DMS 273 (cell line): ENCODE data around the gene LPO.
A peak's percentile ranks its signal among the peaks of the same experiment; 100 is the strongest.

ENCODE experiments used
- DNase-seq: peaks from one replicate; lab custom pipeline; 2025; ENCODE audit not compliant: unreplicated experiment; lab: John Stamatoyannopoulos, UW

LPO gene

GRCh38 chr17:58238147-58238634 lies at the start of gene LPO:
LPO (plus strand) TSS chr17:58238584; CDS start chr17:58242980, 4,396 bp downstream.
- no peak for DNase-seq

DNA sequence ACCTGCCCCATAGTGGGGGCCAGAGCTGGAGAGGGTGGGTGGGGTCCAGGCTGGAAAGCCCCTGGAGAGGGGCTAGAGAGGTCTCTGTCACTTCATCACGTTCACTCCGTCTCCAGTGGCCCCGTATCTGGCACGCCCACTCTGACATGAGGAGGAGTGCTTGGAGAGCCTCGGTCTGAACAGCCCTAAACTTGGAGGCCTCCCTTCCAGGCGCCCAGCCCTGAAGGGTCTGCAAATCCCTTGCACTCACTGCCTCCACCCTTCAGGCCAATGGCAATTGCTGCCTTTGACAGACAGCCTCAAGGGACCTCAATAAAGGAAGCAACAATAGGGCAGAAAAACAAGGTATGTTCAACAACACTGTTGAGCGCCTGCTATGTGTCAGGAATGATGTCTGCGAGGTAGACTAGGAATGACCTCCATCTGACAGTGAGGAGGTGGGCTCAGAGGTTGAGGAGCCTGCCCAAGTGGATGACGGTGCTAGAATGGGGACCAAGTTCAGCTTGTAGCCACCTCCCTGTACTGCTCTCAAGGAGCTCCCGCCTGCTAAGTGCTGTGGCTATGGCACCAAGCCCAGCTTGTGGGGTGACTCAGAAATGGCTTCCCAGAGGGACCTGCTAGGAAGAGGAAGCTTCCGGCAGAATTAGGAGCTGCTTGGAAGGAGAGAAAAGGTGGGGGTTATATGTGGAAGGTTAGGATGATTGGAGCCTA lies 48.8 kb upstream of the LPO start:
- DNase-seq = peak; percentile 57

GRCh38 chr17:58191241-58191896 lies 47.0 kb upstream of the LPO start:
- no peak for DNase-seq

DNA sequence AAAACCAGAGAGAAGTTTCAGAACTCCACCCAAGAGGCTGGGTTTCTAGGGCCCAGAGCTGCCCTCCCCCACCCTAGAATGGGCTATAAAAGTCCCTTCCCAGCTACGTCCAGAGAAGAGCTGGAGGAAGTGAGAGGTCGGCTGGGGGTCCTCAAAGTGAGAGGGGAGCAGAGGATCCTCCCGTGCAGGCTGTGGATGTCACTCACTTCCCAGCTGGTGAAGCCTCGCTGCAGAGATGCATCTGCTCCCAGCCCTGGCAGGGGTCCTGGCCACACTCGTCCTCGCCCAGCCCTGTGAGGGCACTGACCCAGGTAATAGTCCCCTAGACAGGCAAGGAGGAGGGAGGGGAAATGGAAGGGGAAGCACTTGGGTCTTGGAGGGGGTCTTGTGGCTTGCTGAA lies 45.8 kb upstream of the LPO start, which contains the start of gene EPX:
EPX (plus strand) TSS at position 115 of the 400 bp plus-strand sequence; CDS start at position 236, 121 bp downstream.
- no peak for DNase-seq

DNA sequence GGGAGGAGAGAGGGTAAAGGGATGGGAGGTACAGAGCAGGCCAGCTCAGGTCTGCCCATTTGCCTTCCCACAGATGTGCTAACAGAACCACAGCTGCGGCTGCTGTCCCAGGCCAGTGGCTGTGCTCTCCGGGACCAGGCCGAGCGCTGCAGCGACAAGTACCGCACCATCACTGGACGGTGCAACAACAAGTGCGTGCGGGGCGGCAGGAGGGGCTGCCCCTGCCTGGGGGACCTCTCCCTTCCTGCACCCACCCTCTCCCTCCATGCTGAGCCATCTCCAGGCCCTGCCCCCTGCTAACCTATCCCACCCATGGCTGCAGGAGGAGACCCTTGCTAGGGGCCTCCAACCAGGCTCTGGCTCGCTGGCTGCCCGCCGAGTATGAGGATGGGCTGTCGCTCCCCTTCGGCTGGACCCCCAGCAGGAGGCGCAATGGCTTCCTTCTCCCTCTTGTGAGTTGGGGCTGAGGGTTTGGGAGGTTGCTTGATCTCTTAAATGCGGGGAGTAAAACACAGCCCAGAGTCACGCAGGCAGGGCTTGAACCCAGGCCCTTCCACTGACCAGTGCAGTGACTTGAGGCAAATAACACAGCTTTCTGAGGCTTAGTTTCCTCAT lies 44.6 kb upstream of the LPO start:
- no peak for DNase-seq

GRCh38 chr17:58195518-58196123 lies 42.8 kb upstream of the LPO start:
- no peak for DNase-seq

DNA sequence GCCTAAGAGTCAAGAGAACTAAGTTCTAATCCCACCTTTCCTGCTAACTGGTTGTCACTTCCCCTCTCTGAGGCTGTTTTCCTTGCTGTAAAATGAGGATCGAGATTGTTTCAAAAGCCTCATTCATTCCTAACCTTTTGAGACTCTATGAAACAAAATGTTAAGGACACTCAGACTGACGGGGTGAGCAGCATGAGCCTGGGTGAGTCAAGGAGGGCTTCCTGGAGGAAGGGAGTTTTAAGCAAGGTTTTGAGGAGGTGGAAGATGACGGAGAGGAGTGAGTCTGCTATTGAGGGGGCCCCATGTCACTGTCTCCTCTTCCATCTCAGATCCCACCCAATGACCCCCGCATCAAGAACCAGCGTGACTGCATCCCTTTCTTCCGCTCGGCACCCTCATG lies 41.8 kb upstream of the LPO start:
- no peak for DNase-seq

- peak; percentile 91 for DNase-seq
Measured at GRCh38 chr17:58200024-58200633, 38.3 kb upstream of the LPO start.

DNA sequence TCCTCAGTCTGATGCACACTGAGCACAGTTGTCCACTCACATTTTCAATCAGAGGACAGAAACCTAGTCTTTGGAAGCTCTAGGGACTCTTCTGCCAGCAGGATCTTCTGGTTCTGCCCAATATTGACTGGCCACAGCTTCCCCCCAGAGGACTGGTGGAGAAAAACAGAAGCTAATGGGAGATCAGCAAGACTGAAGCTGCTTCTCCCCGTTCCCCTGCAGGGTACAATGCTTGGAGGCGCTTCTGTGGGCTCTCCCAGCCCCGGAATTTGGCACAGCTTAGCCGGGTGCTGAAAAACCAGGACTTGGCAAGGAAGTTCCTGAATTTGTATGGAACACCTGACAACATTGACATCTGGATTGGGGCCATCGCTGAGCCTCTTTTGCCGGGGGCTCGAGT lies 35.5 kb upstream of the LPO start:
- no peak for DNase-seq

- no peak for DNase-seq
Measured at GRCh38 chr17:58204796-58205195, 33.6 kb upstream of the LPO start.

DNA sequence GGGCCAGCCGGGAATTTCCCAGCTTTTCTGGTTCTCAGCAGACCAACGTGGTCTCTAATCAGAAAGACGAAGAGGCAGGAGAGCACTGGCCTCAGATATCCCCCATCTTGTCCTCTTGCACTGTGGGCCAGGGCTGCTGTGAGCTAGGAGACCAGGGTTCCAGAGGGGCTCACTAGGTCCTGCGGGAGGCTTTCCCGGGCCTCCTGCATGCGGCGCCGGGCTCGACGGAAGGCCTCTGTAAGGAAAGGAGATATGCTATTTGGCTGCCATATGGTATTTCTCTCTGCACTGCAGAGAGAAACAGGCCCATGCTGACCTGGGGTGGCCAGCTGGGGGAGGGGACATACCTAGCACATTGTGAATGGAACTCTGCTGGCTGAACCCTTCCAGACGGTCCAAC lies 32.4 kb upstream of the LPO start:
- no peak for DNase-seq

GRCh38 chr17:58207451-58207850 lies 30.9 kb upstream of the LPO start:
- no peak for DNase-seq

- DNase-seq = no peak
Measured at GRCh38 chr17:58208344-58208743, 30.0 kb upstream of the LPO start.

DNA sequence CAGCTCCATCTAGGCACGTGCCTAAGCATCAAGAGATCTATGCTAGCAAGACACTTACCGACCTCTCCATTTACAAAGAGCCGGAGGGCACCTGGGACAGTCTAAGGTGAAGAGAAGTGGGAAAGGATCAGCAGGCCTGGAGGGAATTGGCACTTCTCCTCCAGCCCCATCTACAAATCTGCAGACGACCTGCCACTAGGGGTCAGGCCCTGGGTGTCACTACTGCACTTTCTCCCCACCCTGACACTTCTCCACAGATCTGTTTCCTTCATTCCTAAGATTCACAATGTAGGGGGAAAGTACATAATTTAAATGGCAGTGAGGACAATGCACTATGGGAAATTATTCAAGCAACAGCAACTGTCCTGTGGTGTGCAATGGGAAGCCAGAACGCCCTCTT lies 27.5 kb upstream of the LPO start:
- no peak for DNase-seq

GRCh38 chr17:58215685-58216084 lies 22.7 kb upstream of the LPO start:
- peak; percentile 54 for DNase-seq

GRCh38 chr17:58217766-58218165 lies 20.6 kb upstream of the LPO start:
- no peak for DNase-seq

DNA sequence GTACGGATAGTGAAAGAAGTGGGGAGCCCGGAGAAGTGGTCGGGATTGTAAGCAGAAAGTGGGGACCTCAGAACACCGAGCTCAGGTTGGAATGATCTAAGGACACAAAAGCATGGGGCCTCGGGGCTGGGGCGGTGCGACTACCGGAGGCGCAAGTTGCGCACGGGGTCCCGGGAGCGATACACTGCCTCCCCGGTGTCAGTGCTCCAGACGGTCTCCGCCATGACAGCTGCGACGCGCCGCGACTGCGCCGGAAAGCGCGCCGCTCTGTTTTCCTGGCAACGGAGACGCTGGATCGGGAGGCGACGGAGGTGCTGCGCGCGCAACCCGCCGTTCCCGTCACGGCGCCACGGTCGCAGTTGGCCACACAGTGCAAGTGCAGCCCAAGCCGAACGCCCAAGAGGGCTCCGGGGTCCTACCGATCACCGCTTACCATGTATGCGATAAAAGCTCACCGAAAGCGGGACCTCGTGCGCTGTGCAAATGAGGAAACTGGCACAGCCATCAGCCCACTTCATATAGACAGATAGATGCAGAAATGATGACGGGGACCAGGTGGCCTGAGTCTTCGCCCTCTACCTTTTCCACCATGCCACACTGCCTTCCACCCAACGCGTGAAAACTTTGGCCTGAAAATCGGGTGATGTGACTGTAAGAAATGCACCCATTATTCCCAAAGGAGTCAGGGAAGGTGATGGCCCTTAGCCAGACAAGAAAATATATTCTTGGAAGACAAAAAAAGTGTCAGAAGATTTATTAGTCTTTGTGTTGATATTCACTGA lies 19.2 kb upstream of the LPO start, which contains the start of gene MKS1:
MKS1 (minus strand) TSS at position 249 of the 782 bp plus-strand sequence; CDS start at position 224, 25 bp downstream.
- DNase-seq = peak; percentile 99

DNA sequence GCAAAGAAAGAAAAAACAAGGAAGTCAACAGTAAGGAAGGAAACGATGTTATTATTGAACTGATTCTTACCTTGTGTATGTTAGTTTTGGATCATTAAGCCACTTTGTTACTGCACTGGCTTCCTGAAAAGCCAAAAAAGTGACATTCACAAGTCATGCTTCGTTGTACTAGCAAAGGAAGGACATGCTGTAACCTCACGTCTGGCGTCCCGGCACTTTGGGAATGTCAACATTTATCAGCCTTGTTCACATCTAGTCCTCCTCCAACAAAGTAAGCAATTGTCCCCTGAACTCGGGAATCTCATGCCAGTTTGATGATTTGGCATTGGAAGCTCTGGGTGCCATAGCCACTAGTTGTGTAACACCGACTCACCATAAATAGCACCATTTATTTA lies 18.6 kb upstream of the LPO start:
- no peak for DNase-seq

GRCh38 chr17:58224315-58224714 lies 14.1 kb upstream of the LPO start:
- DNase-seq = no peak

DNA sequence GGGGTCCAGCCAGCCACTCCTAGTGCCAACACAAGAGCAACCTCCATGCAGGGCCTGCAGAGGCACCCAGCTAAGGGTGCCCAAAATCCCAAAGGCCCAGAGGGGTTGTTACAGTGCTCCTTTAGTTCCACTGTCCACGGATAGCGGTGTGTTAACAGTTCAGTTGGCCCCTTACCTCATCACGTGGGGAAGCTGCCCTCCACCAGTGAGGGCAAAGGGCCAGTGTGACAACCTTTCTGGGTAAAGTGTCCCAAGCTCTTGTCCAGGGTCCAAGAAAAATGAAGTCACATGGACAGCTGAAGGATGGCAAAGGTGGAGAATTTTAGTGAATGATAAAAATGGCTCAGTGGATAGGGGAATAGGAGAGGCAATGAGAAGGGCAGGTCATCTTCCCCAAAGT lies 10.7 kb upstream of the LPO start:
- DNase-seq = no peak
